HuH-7 (cell line): Measurements from ENCODE around the gene STX2.
"Not testable (repeated sequence)": the region's sequence is repeated elsewhere in the genome, so short reads cannot be mapped to it uniquely, and the experiment has no call there.

ENCODE experiments used
- DNase-seq: peaks from one replicate; pipeline ENCODE4 v3.0.0; 2011; ENCODE audit warnings: low spot score

Gene STX2

GRCh38 chr12:130870442-130871285 is 31.6 kb upstream of the STX2 start:
- DNase-seq, result peak; percentile 86

DNA sequence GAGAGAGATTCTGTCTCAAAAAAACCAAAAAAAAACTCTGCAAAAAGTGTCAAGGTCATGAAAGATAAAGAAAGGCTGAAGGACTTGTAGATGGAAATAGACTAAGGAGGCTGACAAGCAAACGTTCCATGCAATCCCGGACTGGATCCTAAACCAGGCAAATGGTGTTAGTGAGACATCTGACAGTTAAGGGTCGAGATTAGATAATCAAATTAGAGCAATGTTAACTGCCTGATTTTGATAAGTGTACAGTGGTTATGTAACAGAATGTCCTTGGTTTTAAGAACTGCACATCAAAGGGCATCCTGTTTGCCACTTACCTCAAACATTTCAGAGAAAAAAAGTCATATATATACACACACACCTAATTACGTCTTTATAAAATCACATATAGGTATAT is 29.4 kb upstream of the STX2 start:
- DNase-seq, result no peak

DNA sequence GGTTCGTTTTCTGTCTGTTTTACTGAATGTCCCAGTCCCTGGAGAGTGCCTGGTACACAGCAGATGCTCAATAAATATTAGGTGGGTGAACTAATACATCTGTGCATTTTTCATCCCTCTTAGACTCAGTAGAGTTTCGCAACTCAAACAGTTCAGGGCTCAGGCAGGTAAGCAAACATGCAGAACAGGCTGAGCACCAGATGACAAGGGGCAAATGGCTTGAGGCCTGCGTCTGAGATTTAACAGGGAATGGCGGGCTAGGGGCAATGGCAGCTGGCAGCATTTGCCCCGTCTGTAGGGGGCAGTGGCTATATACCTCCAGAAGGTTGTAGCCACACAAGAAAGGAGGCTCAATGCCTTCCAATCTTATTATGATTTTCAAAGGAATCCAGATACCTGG is 24.2 kb upstream of the STX2 start:
- DNase-seq, result no peak

DNA sequence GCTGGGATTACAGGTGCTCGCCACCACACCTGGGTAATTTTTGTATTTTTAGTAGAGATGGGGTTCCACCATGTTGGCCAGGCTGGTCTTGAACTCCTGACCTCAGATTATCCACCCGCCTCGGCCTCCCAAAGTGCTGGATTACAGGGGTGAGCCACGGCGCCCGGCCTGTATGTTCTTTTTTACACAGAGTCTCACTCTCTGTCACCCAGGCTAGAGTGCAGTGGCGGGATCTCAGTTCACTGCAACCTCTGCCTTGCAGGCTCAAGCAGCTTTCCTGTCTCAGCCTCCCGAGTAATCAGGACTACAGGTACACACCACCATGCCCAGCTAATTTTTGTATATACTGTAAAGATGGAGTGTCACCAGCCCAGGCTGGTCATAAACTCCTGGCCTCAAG is 23.7 kb upstream of the STX2 start:
- not testable (repeated sequence) for DNase-seq

- DNase-seq, result no peak
Observed at GRCh38 chr12:130862161-130862560, 23.1 kb upstream of the STX2 start.

DNA sequence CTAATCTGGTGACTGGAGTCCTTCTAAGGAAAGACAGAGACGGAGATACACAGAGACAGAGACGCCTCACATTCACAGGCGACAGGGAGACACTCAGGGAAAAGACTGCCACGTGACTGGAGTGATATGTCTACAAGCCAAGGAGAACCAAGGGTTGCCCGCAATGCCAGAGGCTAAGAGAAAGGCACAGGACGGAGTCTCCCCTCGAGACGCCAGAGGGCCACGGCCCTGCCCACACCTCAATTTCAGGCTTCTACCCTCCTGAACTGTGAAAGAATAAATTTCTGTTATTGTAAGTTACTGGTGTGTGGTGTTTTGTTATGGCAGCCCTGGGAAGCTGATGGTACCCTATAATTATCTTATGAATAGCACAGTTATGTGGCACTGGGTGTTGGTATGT is 21.3 kb upstream of the STX2 start:
- no peak for DNase-seq

GRCh38 chr12:130859161-130859560 is 20.1 kb upstream of the STX2 start:
- DNase-seq, result no peak

DNA sequence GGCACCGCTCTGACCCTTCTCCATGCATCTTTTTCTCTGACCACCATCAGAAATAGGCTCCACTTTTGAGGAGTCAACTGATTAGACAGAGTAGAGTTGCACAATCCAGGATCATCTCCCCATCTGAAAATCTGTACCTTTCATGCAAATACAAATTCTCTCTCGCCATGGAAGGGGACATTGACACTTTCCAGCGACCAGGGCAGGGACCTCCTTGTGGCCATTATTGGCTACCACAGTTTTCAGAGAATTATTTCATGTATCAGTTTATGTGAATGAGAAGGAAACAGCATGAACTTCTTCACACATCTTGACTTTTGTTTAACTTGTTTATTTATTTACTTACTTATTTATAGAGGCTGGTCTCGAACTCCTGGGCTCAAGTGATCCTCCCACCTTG is 19.0 kb upstream of the STX2 start:
- no peak for DNase-seq

DNA sequence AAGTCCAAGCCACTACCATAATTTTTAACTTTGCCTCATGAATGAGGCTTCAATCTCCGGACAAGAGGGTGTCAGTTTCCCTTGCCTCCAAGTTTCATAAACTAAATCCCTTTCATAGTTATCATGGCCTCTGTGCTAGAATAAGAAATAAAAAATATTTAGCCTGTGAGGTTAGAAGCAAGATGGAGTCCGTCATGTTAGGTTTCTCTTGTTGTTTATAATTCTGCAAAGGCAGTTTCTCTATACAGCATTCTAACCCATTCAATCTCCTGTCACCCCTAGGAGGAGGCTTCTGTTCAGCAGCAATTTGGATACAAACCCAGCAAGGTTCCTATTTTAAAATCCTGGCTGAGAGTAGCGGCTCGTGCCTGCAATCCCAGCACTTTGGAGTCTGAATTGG is 17.0 kb upstream of the STX2 start:
- no peak for DNase-seq

GRCh38 chr12:130850418-130851021 is 11.5 kb upstream of the STX2 start:
- DNase-seq, result no peak

GRCh38 chr12:130849561-130850417 is 10.7 kb upstream of the STX2 start:
- DNase-seq, result no peak

DNA sequence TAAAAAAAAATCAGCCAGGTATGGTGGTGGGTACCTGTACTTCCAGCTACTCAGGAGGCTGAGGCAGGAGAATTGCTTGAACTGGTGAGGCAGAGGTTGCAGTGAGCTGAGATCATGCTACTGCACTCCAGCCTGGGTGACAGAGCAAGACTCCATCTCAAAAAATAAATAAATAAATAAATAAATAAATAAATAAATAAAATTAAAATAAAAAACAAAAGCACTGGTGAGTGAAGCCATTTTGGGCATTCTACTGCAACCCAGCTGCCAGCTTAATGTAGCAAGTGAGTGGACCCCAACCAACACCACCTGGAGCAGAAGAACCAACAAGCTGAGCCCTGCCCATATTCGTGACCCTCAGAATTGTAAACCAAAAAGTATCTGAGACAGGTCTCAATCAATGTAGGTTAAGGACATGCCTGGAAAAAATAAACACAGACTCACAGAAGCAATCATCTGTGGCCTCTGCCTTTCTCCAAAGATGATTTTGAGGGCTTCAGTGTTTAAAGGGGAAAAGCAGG is 9.8 kb upstream of the STX2 start:
- not testable (repeated sequence) for DNase-seq

DNA sequence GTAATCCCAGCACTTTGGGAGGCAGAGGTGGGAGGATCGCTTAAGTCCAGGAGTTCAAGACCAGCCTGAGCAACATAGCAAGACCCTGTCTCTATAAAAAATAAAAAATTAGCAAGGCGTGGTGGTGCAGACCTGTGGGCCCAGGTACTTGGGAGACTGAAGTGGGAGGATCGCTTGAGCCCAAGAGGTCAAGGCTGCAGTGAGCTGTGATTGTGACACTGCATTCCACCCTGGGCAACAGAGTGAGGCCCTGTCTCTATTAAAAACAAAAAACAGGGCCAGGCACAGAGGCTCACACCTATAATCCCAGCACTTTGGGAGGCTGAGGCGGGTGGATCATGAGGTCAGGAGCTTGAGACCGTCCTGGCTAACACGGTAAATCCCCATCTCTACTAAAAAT is 9.1 kb upstream of the STX2 start:
- not testable (repeated sequence) for DNase-seq

- no peak for DNase-seq
Observed at GRCh38 chr12:130847112-130847511, 8.1 kb upstream of the STX2 start.

DNA sequence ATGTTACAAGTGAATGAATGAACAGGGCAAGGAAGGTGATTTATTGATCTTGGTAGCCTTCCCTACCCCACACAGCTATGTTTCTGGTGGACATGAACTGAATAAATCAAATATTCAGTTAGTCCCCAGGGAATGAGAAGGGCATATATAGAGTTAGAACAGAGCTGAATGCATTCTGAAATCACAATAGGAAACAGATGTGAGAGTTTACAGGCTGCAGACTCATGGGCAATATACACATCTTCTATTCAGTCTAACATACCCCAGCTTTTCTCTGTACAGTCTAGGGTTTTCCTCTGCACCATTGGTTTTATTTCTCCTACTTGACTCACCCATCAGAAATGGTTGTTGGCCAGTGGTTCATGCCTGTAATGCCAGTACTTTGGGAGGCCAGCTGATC is 7.3 kb upstream of the STX2 start:
- DNase-seq, result no peak

- DNase-seq, result no peak
Observed at GRCh38 chr12:130839770-130840404, 837 bp upstream of the STX2 start.

DNA sequence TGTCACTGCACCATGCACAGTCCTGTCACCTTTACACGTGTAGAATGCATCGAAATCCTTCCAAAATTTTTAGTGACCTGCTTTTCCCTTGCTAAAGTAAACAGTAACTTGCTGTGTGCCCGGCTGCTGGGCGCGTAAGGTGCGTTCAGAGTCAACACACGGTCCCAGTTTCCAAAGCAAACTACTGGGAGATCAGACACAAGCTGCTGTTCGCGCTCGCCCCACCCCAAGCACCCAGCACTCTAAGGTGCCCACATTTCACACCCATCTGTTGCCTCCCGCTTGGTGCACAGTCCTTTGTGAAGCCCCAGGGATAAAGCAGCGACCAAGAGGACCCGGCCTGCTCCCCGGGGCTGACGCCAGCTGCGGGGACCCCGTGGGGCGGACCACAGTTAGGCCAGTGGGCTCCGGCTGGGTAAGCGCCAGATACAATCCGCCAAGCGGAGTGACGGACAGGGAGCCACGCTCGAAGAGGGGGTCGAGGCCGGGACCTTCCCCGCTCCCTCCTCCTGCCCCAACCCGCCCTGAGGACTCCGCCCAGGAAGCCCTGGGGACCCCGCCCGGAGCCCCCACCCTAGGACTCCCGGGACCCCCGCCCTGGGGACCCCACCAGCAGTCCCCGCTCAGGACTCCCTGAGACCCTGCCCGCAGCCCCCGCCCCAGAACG is 633 bp downstream of the STX2 start:
- no peak for DNase-seq

- DNase-seq, result no peak
Observed at GRCh38 chr12:130835436-130835835, 3.6 kb downstream of the STX2 start.

- DNase-seq, result no peak
Observed at GRCh38 chr12:130835011-130835410, 4.0 kb downstream of the STX2 start.

GRCh38 chr12:130832561-130833209 is 6.4 kb downstream of the STX2 start:
- no peak for DNase-seq

DNA sequence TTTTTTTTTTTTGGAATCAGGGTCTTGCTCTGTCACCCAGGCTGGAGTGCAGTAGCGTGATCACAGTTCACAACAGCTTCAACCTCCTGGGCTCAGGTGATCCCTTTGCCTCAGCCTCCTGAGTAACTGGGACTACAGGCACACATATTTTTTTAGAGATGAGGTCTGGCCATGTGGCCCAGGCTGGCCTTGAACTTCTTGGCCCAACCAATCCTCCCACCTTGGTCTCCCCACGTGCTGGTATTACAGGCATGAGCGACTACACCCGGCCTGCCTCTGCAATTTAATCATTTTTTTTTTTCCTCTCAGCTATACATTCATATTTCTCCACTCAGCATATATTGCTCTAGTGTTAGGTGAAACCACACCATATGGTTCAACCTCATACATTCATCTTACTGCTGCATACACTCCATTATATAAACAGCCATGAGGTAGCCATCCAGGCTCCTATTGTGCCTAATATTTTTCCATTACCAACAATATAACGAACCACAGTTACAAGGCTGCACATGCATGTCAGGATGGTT is 7.1 kb downstream of the STX2 start:
- no peak for DNase-seq
